ENCODE data around the gene HNRNPM. TPM values are rescaled to one million over a fixed set of nuclear protein-coding genes. Genes with fewer than 3 reads are reported as not detected.
"Not testable (repeated sequence)": the region's sequence is repeated elsewhere in the genome, so short reads cannot be mapped to it uniquely, and the experiment has no call there.

The HNRNPM gene
- total and polyA plus RNA-seq, 3 donors from 2014 or later: 164 to 198 (median 177) TPM

DNA sequence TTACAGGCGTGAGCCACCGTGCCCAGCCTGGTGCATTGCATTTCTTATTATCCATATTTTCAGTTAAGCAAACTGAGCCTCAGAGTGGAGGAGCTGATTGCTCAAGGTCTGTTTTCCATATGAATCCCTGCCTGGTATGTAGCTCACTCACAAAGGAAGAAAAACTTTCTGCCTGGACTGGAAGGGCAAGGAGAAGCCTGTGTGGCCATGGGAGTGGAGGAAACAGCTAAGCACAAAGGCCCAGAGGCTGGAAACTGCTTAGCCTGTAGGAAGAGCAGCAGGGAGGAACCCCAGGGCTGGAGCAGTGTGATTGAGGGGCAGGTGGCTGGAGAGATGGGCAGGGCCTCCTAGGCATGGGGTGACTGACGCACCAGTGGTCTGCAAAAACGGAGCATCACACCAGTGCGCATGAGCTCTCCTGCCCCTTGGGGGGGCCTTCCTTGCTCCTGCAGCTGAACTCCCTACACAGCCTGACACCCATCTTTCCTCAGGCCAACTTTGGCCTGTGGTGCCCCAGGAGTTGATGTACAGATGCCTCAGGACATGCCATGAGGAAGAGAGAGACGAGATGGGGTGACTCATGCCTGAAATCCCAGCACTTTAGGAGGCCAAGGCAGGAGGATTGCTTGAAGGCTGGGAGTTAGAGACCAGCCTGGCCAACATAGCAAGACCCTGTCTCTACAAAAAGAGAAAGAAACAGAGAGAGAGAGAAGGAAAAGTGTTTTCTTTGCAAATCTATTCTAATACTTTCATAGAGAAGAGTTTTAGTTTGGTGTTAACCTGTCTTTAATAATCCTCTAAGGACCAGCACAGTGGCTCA lies 2.8 kb upstream of the HNRNPM start:
- peaks cover 10% of the 10 kb centered on the region for H3K4me1 ChIP-seq
- no peak overlapping the region for H3K27ac ChIP-seq
- H3K36me3 ChIP-seq (ENCODE audit: low read depth, missing control alignments): no peaks in the 10 kb centered on the region
- WGBS, 2 donors: 82 to 97% methylated on average over 5 to 6 of the region's 6 CpGs
- H3K27me3 ChIP-seq: no peaks in the 10 kb centered on the region
- intact Hi-C loops (cut with DNase I; ENCODE audit: low total_unique reads): no loop called here
- H3K4me3 ChIP-seq: no peak overlapping the region
- no peak for DNase-seq
- H3K9me3 ChIP-seq: no peaks in the 10 kb centered on the region
- TF ChIP-seq CTCF (IDR thresholded peaks at IDR 0.05) (no peak), POLR2A (IDR thresholded peaks at IDR 0.05) (no peak)

GRCh38 chr19:8444140-8444676 lies 567 bp upstream of the HNRNPM start:
- H3K36me3 ChIP-seq (ENCODE audit: low read depth, missing control alignments); DNase-seq; H3K9me3 ChIP-seq; H3K27me3 ChIP-seq; intact Hi-C loops (cut with DNase I; ENCODE audit: low total_unique reads): not testable (repeated sequence)
- Histone ChIP-seq H3K4me3 (peak overlapping the region; percentile 81 to 100), H3K4me1 (peaks cover 29% of the 10 kb centered on the region), H3K27ac (peak overlapping the region in 1 of 2 donors; percentile 97)
- WGBS, 2 donors: 21 to 22% methylated on average over 32 of the region's 32 CpGs

DNA sequence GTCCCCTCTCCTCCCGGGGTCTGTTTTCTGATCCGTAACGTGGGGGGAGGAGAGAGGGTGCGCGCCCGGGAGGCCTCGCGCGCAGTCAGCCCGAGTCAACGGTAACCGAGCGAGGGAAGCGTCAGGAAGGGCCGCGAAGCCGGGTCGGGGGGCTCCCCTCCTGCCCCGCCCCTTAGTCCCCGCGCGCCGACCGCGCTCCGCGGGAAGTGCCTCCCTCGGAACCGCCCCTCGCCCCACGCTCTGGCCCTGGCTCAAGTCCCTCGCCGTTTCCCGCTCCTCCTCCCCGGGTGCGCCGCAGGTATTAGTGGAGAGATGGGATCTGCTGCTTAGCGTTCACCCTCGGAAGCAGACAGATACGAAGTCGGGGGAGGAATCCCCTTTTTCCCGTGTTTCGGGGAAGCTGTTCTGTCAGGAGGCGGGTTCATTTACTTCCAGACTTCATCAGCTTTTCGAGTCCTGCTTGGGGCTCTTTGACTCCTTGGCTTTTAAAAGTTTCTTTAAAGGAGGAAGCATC lies 770 bp downstream of the HNRNPM start:
- H3K9me3 ChIP-seq: no peaks in the 10 kb centered on the region
- peak overlapping the region; percentile 81 to 100 for H3K4me3 ChIP-seq
- peaks cover 34% of the 10 kb centered on the region for H3K4me1 ChIP-seq
- WGBS, 2 donors: 1% methylated on average over 11 to 42 of the region's 45 CpGs
- H3K36me3 ChIP-seq (ENCODE audit: low read depth, missing control alignments): no peaks in the 10 kb centered on the region
- H3K27ac ChIP-seq: peak overlapping the region; percentile 90 to 97
- intact Hi-C loops (cut with DNase I; ENCODE audit: low total_unique reads): no loop called here
- TF ChIP-seq POLR2A (IDR thresholded peaks at IDR 0.05) (no peak), CTCF (IDR thresholded peaks at IDR 0.05) (no peak)
- DNase-seq: peak; percentile 59
- no peaks in the 10 kb centered on the region for H3K27me3 ChIP-seq

- Histone ChIP-seq H3K27ac (peak overlapping the region; percentile 90 to 97), H3K9me3 (no peaks in the 10 kb centered on the region), H3K4me1 (peaks cover 34% of the 10 kb centered on the region), H3K4me3 (peak overlapping the region; percentile 81 to 100), H3K27me3 (no peaks in the 10 kb centered on the region), H3K36me3 (ENCODE audit: low read depth, missing control alignments) (no peaks in the 10 kb centered on the region)
- intact Hi-C loops (cut with DNase I; ENCODE audit: low total_unique reads): no loop called here
- DNase-seq: no peak
- TF ChIP-seq POLR2A (IDR thresholded peaks at IDR 0.05) (no peak), CTCF (IDR thresholded peaks at IDR 0.05) (no peak)
- 12 to 16% methylated on average over 16 of the region's 16 CpGs for WGBS, 2 donors
Measured at GRCh38 chr19:8446061-8446709, 1.4 kb downstream of the HNRNPM start.

- TF ChIP-seq POLR2A (IDR thresholded peaks at IDR 0.05) (no peak), CTCF (IDR thresholded peaks at IDR 0.05) (no peak)
- Histone ChIP-seq H3K27ac (no peak overlapping the region), H3K4me1 (peaks cover 47% of the 10 kb centered on the region), H3K9me3 (no peaks in the 10 kb centered on the region), H3K27me3 (no peaks in the 10 kb centered on the region), H3K4me3 (no peak overlapping the region), H3K36me3 (ENCODE audit: low read depth, missing control alignments) (no peaks in the 10 kb centered on the region)
- DNase-seq: no peak
- intact Hi-C loops (cut with DNase I; ENCODE audit: low total_unique reads): no loop called here
- WGBS, 2 donors: 56 to 68% methylated on average over 5 to 7 of the region's 8 CpGs
Measured at GRCh38 chr19:8449830-8450229, 5.1 kb downstream of the HNRNPM start.

Measured in testis (tissue), 3 donors.